Fibroblast of skin of right quadriceps (primary cell): Measurements from ENCODE around the gene FBRSL1.
A peak's percentile ranks its signal among the peaks of the same experiment; 100 is the strongest.

Experiments
- DNase-seq: peaks from one replicate; pipeline ENCODE4 v3.0.0-alpha.2; 2013

The FBRSL1 gene

DNA sequence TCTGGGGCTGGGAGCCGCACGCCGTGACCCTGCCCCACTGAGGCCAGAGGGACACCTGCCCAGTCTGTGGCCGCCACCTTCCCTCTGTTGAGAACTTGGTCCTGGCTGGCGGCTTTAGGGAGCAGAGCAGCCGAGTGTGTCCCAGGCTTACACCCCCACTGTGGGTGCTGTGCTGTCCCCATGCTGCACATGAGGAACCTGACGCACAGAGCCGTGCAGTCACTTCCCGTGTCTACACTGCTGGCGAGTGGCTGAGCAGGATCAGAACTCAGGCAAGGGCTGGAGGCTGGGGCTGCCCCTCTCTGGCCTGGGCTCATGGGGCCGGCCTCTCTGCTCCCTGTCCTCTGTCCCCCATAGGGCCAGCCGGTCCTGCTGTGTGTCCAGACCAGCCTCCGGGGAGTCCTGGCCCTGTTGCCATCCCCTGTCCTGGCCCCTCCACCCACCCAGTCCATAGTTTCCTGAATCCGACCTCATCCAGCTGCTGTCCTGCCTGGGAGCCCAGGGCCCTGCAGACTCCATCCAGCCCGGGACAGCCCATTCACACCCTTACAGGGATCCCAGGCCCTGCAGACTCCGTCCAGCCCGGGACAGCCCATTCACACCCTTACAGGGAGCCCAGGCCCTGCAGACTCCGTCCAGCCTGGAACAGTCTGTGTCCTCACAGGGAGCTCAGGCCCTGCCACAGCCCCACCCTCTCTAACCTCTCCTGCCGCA is 10.3 kb downstream of the FBRSL1 start:
- no peak for DNase-seq

DNA sequence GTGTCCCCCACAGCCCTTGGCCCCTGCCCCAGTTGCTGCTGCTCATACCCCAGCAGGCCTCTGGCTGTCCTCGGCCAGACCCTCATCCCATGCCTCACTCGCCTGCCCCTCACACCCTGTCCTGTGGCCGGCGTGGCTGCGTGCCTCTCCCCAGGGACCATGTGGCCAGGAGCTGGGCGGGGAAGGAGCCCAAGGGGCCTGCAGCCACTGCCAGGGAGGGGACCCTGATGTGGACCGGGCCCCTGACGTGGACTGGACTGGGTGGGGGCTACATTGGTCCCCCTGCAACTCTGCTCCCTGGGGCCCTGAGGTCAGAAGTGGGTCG is 10.9 kb downstream of the FBRSL1 start:
- no peak for DNase-seq

GRCh38 chr12:132501204-132501940 is 11.4 kb downstream of the FBRSL1 start:
- no peak for DNase-seq

- no peak for DNase-seq
These were observed 12.4 kb downstream of the FBRSL1 start for GRCh38 chr12:132502149-132502881.

DNA sequence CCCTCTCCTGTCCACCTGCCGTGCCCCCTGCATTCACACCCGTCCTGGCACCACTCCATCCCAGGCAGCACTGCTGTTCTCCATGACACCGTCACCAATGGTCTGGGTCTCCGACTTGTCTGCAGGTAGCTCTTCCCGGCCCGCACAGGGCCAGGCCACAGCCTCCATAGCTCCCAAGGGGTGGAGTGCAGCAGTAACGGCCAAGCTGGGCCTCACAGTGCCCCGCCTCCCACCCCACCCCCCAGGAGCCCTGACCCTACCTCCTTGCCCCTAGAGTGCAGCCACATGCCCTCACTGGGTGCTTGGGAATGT is 12.9 kb downstream of the FBRSL1 start:
- DNase-seq: no peak

GRCh38 chr12:132503618-132504204 is 13.8 kb downstream of the FBRSL1 start:
- peak; percentile 38 for DNase-seq

GRCh38 chr12:132505105-132505851 is 15.3 kb downstream of the FBRSL1 start:
- no peak for DNase-seq

DNA sequence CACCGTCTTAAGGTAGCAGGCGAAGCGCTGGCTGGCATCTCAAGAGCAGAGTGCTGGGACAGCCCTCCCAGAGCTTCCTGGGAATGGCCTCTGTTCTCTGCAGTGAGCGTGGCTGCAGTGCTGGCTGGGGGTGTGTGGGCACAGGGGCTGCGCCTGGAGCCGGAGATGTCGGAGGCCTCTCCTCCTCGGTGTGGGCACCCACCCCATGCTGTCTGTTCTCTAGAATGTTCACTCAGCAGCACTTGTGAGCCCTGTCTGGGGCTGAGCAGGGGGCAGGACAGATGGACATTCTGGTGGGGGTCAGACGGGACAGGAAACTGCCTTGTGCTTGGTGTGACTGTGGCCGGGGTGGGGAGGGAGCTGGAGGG is 15.9 kb downstream of the FBRSL1 start:
- DNase-seq: no peak

- peak; percentile 76 for DNase-seq
These were observed 16.6 kb downstream of the FBRSL1 start for GRCh38 chr12:132506328-132507160.

DNA sequence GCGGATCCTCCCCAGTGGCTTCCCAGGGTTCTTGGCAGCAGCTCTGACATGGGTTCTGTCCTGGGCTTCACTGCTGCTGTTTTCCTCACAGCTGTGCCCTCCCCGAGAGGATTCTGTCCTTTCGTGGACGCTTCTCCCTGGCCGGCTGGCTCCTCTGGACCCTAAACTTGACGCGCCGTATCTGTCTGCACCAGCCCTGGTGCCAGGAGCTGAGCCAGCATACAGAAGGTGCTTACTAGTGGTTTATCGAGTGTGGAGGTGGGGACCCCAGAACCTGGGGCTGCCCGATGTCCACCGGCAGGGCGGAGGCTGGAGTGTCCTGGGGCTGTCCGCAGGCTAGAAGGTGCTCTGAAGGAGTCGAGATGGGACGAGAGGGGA is 17.2 kb downstream of the FBRSL1 start:
- no peak for DNase-seq

GRCh38 chr12:132507656-132508490 is 17.9 kb downstream of the FBRSL1 start:
- DNase-seq: no peak

DNA sequence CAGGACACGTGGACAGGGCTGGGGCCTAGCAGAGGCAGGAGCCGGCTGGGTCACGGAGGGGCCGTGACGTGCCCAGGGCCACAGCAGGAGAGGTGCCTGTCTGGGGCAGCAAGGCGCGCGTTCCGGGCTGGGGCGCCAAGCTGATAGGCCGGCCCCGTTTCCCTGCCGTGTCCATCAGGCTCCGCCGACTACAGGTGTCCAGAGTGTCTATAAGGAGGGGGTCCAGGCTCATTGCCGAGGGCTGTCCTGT is 18.5 kb downstream of the FBRSL1 start:
- no peak for DNase-seq

DNA sequence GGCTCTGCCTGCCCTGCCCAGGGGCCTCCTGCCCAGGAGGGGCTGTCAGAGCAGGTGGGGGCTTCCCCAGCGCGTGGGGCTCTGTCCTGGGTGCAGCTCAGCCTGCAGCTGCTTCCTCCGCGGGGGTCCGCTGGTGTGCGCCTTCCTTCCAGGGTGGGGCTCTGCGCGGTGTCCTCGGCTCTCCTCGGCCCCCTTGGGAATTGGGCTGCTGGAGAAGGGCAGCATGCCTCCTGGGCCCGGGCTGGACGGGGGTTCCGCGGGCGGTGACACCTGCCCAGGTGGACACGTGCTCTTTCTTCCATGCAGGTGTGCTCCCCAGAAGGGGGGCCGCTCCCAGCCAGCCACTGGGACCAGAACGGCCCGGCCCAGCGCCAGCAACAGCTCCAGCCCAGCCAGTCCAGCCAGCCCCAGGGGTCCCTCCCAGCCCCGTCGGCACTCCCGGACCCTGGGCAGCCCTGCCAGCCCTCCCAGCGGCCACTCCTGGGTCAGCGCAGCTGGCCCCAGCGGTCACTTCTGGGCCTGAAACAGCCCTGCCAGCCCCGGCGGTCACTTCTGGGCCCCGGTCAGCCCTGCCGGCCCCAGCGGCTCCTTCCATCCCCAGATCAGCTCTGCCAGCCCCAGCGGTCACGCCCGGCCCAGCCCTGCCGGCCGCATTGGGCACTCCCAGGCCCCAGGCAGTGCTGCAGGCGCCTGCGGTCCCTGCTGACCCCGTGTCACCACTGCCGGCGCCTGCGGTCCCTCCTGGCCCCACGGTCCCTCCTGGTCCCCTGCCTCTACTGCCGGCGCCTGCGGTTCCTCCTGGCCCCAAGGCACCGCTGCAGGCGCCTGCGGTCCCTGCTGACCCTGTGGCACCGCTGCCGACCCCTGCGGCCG is 19.1 kb downstream of the FBRSL1 start:
- DNase-seq: no peak

DNA sequence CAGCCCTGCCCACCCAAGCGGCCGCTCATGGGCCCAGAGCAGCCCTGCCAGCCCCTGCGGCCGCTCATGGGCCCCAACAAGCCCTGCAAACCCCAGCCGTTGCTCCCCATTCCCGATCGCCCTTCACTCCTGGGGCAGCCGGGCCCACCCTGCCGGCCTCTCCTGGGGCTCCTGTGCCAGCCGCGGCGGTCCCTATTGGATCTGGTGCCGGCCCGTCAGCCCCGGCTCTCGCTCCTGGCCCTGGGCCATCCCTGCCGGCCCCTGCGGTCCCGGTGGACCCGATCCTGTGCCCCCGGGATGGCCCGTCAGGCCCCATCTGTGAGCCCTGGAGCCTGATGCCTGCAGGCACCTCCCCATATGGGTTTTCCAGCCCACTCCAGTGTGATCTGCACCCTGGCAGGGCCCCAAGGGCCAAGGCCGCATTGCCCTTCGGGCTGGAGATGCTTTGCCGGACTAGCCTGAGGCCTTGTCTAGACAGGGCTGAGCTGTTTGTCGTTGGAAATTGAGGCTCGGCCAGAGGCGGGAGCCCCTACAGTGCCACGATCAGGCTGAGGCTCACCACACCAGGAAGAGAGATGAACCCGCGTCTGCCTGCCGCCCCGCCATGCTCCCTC is 20.3 kb downstream of the FBRSL1 start:
- DNase-seq: no peak

DNA sequence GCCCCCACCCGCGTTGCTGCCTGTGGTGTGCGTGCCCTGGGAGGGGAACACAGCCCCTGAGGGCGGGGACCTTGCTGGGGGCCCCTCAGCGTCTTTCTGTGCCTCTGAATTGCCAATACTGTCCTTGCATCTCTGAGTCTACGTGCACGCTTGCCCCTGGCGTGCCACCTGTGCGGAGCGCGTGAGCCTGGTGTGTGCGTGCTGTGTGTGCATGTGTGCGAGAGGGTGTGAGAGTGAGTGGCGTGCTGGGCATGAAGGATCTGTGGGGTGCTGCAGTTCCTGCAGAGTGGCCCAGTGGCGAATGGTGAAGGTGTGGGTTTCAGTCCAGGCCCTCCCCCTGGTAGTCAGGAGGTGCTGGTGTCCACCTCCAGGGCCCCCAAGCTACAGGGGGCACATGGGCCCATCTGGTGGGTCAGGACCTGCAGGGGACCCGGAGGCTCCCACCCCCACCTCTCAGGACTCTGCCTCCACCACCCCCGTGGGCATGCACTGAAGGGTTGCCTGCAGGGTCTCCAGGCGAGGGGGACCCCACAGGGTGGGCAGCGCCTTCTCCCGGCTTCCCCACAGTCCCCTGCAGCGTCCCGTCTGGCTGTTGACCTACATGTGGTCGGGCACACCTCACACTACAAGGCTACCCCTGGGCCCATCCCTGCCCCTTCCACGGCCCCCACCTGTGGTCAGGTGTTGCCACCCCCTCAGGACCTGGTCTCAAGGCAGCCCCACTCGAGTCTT is 21.0 kb downstream of the FBRSL1 start:
- DNase-seq: no peak

DNA sequence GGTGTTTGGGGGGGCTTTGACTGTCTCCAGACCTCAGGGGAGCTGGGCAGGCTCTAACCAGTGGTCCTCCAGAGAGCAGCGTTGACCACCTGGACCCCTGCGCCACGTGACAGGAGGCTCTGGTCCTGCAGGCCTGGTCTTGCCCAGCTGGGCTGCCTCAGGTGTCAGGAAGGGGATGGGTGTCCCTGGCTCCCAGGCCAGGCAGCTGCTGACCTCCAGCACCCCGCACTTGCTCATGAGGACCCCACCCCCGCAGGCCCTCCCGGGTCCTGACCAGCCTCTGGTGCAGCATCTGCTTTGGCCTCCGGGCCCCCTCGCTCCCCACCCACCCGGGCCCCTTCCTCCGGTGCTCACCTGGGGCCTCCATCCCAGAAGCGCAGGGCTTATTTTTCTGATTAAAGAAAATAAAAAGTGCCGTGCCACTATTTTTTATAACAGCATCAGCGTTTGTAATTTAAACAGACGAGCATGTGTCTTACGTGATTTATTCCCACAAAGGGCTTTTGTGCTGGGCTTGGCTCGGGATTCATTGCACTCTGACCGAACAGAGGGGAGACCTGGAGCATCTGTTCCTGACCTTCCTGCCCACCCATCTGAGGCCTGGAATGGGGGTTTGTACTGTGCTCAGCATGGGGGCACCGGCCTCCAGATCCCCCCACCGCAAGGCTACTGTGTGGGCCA is 21.7 kb downstream of the FBRSL1 start:
- no peak for DNase-seq

GRCh38 chr12:132512197-132513069 is 22.5 kb downstream of the FBRSL1 start:
- no peak for DNase-seq

GRCh38 chr12:132513070-132513398 is 23.1 kb downstream of the FBRSL1 start:
- no peak for DNase-seq
